ENCODE measurements around the gene SMIM41. TPM values are rescaled to one million over a fixed set of nuclear protein-coding genes. Genes with fewer than 3 reads are reported as not detected.
A peak's percentile ranks its signal among the peaks of the same experiment; 100 is the strongest.

SMIM41 gene
- total RNA-seq = 10 to 100 TPM in 1 of 4 donors, 1 to 10 TPM in 3; 2.1 to 26.6 (median 5.6) TPM

GRCh38 chr12:52079576-52080402 is at the start of gene SMIM41:
SMIM41 (plus strand) TSS chr12:52079704; CDS start chr12:52079780, 76 bp downstream.
- Histone ChIP-seq H3K4me3 (peak within 1 kb of the TSS; percentile 22 to 52 (median 36)), H3K27me3 (no peaks in the 10 kb centered on the region), H3K9me3 (no peaks in the 10 kb centered on the region), H3K4me1 (peaks cover 37 to 59% (median 53%) of the 10 kb centered on the region in 4 donors), H3K36me3 (peaks cover 19 to 52% (median 41%) of the 10 kb centered on the region in 4 donors), H3K27ac (replicated peaks in 1 of 4) (peak within 1 kb of the TSS; percentile 68 to 79 (median 74))
- DNase-seq (ENCODE audit: extremely low spot score) = no peak
- intact Hi-C loops (cut with DNase I) = no loop called here
- WGBS = 68% methylated on average over 43 of the region's 87 CpGs
- TF ChIP-seq CTCF (IDR thresholded peaks at IDR 0.05) (no peak), EP300 (IDR thresholded peaks at IDR 0.05) (no peak), POLR2AphosphoS5 (IDR thresholded peaks at IDR 0.05) (peak in 1 of 2 donors; percentile 60)

- no peaks in the 10 kb centered on the region for H3K36me3 ChIP-seq
- intact Hi-C loops (cut with DNase I) = no loop called here
These were observed 47.1 kb upstream of the SMIM41 start for GRCh38 chr12:52032446-52032803.

GRCh38 chr12:52032804-52033445 is 46.6 kb upstream of the SMIM41 start:
- Histone ChIP-seq H3K27ac (replicated peaks in 1 of 4) (peak overlapping the region; percentile 94 to 100 (median 97)), H3K4me3 (peak overlapping the region; percentile 45 to 49 (median 48)), H3K4me1 (peaks cover 48 to 63% (median 50%) of the 10 kb centered on the region in 4 donors), H3K27me3 (no peaks in the 10 kb centered on the region), H3K36me3 (no peaks in the 10 kb centered on the region), H3K9me3 (no peaks in the 10 kb centered on the region)
- TF ChIP-seq POLR2A (IDR thresholded peaks at IDR 0.05; ENCODE audit: low read depth) (peak; percentile 71), POLR2AphosphoS5 (IDR thresholded peaks at IDR 0.05) (peak; percentile 98 to 99), EP300 (IDR thresholded peaks at IDR 0.05) (peak; percentile 78), CTCF (IDR thresholded peaks at IDR 0.05) (peak in 1 of 3 experiments; percentile 24)
- intact Hi-C loops (cut with DNase I) = no loop called here
- 1% methylated on average over 21 of the region's 48 CpGs for WGBS
- DNase-seq (ENCODE audit: extremely low spot score) = peak; percentile 99

More at GRCh38 chr12:52032446-52032803, 47.1 kb upstream of the SMIM41 start:
- 1% methylated on average over 5 of the region's 5 CpGs for WGBS
- peak; percentile 97 for DNase-seq (ENCODE audit: extremely low spot score)
- H3K9me3 ChIP-seq = no peaks in the 10 kb centered on the region
- TF ChIP-seq EP300 (IDR thresholded peaks at IDR 0.05) (no peak), POLR2A (IDR thresholded peaks at IDR 0.05; ENCODE audit: low read depth) (no peak), CTCF (IDR thresholded peaks at IDR 0.05) (no peak), POLR2AphosphoS5 (IDR thresholded peaks at IDR 0.05) (no peak)
- H3K27ac ChIP-seq (replicated peaks in 1 of 4) = peak overlapping the region; percentile 94 to 100 (median 97)
- H3K4me3 ChIP-seq = peak overlapping the region; percentile 45 to 49 (median 48)
- H3K4me1 ChIP-seq = peaks cover 45 to 60% (median 48%) of the 10 kb centered on the region in 4 donors
- no peaks in the 10 kb centered on the region for H3K27me3 ChIP-seq

- Histone ChIP-seq H3K27me3 (no peaks in the 10 kb centered on the region), H3K9me3 (no peaks in the 10 kb centered on the region), H3K4me1 (peaks cover 54 to 70% (median 57%) of the 10 kb centered on the region in 4 donors), H3K36me3 (no peaks in the 10 kb centered on the region), H3K4me3 (peak overlapping the region; percentile 45 to 49 (median 48)), H3K27ac (replicated peaks in 1 of 4) (peak overlapping the region; percentile 94 to 100 (median 97))
- DNase-seq (ENCODE audit: extremely low spot score) = no peak
- TF ChIP-seq EP300 (IDR thresholded peaks at IDR 0.05) (no peak), POLR2AphosphoS5 (IDR thresholded peaks at IDR 0.05) (no peak), POLR2A (IDR thresholded peaks at IDR 0.05; ENCODE audit: low read depth) (no peak), CTCF (IDR thresholded peaks at IDR 0.05) (no peak)
- WGBS = 66% methylated on average over 13 of the region's 13 CpGs
- intact Hi-C loops (cut with DNase I) = no loop called here
These were observed 45.9 kb upstream of the SMIM41 start for GRCh38 chr12:52033446-52034140.
